SIG-M5 (cell line): ENCODE data around the gene DNTTIP2.
"Not testable (repeated sequence)": the region's sequence is repeated elsewhere in the genome, so short reads cannot be mapped to it uniquely, and the experiment has no call there.

Source experiments
- DNase-seq: peaks from one replicate; lab custom pipeline; 2025; lab: John Stamatoyannopoulos, UW

The DNTTIP2 gene

DNA sequence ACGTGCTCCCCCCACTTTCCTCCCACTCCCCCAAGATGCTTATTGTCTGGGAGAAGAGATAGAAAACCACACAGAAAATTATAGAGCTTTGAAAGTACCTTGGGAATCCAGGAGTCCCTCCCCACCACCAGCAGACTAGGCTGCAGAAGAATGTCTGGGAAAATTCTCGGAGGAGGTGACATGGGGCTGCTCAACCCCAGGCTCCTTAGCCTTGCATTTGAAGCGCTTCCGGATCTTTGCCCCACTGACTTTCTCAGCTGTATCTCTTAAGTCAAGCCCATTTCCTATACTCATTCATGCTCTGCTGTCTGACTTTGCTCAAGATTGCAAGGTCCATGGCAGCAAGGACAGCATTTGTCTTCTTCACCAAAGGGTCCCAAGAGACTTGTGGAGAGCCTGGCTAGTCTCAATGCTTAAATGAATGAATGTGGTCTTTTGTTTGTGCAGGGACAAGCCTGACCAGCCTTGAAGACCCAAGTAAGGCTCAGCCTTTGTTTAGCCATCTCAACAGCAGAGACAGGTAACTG, 38.0 kb downstream of the DNTTIP2 start:
- DNase-seq: no peak

DNA sequence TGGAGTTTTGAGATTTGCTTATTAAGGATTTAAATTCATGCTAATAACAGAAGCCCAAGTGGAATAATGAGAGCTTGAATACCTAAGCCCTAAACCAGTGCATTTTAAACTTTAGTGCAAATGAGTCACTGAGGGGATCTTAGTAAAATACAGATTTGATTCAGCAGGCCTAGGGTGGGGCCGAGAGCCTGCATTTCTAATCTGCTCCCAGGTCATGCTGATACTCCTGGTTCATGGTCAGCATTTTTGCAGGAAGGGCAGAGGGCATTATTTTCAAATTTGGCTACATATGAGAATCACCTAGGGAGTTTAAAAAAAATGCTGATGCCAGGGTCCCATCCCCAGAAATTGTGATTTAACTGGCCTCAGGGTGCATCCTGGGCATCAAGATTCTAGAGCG, 39.3 kb downstream of the DNTTIP2 start:
- DNase-seq: no peak

DNA sequence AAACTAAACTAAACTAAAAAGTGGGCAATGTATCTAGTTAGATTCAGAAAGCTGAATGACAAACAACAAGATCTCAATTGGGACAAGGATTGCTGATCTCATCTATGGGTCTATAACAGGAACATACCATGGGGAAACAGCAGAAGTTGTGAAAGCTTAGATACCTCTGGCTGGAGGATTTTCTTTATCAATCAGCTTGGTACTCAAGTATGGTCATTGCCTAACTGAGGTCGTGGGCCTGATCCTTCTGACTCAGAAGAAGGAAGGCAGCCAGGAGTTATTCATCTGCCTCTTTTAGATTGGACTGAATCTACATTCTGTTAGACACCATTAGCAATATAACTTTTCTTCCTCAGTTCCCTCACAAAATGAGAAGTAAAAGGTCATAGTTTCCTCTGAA, 39.7 kb downstream of the DNTTIP2 start:
- no peak for DNase-seq

DNA sequence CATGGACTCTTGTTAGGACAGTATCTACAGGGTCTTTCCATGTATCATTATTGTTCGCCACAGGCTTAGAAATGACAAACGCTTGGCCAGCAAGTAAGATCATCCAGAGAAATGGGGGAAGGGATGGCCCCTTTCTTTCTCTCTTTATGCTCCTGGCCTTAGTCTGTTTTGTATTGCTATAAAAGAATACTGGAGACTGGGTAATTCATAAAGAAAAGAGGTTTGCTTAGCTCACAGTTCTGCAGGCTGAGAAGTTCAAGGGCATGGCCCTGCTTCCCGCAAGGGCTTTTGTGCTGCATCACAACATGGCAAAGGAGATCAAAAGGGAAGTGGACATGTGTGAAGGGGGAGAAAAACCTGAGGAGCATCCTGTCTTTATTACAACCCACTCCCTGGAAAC, 41.0 kb downstream of the DNTTIP2 start:
- no peak for DNase-seq

DNA sequence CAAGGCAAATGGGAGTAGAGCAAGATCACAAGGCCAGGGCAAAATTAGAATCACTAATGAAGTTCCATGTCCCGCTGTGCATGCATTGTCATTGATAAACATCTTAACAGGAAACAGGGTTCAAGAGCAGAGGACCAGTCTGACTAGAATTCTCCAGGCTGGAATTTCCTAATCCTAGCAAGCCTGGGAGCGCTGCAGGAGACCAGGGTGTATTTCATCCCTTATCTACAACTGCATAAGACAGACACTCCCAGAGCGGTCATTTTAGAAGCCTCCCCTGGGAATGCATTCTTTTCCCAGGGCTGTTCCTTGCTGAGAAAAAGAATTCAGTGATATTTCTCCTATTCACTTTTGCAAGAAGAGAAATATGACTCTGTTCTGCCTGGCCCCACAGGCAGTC, 45.7 kb downstream of the DNTTIP2 start:
- not testable (repeated sequence) for DNase-seq

DNA sequence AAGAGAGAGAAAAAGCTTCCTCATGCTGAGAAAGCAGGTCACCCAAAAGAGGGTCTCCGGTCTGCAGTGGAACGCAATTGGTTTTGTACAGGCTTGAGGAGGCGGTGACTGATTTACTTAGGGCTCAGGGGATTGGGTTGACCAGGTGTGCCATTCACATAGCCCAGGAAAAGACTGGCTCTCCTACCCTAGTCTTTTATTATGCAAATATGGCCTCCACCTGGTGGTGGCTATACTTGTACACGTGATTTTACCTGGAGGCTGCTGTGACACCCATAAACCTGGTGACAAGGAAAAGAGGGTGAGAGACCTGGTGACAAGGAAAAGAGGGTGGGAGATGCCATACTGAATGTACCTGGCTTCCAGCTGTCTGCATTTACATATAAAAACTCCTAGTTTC, 49.9 kb downstream of the DNTTIP2 start:
- DNase-seq: no peak

DNA sequence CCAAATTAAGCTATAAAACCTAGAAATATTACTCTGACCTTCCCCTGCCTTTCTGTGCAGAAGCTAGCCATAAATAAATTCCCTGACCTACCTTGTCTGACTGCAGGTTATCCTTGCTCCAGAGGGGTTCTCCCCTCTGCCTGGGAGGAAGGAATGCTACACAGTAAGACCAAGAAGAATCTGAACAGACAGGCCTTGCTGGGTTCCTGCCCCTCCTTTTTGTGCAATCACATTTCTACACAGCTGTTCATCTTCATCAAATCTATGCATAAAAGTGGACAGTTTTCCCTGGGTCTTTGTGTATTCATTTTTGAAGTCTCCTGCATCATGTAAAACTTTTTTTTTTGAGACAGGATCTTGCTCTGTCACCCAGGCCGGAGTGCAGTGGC, 50.6 kb downstream of the DNTTIP2 start:
- no peak for DNase-seq

DNA sequence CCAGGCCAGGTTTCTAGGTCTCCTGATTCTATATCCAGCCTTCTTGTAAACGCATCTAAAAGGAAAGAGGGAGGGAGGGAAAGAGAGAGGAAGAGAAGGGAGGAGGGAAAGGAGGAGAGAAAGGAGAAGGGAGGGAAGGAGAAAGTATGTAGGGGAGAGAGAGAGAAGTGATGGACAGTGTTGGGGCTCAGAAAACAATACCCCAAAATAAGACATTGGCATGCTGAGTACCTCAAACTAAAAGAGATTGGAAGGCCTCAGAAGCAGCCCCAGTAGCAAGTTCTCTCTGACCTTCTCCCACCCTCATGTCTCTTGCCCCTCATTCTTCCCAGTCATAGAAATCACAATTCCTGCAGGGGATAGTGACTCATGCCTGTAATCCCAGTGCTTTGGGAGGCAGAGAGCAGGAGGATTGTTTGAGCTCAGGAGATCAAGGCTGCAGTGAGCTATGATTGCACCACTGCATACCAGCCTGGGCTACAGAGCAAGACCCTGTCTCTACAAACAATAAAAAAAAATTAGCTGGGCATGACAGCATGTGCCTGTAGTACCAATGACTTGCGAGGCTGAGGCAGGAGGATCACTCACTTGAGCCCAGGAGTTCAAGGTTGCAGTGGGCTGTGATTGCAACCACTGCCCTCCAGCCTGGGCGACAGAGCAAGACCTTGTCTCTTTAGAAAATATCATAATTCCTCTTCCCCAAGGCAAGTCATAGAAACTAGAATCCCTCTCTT, 51.2 kb downstream of the DNTTIP2 start:
- DNase-seq: no peak

DNA sequence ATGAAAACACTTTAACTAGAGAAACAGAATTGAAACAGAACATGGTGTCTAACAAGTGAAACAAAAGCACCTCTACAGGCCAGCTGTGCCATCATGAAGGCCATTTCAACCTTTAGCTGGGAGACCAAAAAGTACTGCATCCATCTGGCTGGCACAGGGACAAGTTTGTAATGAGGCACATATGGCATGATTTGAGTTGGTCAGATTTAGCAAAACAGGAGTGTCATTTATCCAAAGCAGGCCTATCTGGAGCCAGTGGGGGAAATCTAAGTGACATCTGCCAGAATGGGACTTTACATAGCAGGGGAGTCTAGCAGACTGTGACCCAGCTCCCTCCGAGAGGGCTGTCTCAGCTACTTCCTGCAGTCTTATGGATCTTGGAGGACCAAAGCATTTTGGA, 51.9 kb downstream of the DNTTIP2 start:
- DNase-seq: no peak

DNA sequence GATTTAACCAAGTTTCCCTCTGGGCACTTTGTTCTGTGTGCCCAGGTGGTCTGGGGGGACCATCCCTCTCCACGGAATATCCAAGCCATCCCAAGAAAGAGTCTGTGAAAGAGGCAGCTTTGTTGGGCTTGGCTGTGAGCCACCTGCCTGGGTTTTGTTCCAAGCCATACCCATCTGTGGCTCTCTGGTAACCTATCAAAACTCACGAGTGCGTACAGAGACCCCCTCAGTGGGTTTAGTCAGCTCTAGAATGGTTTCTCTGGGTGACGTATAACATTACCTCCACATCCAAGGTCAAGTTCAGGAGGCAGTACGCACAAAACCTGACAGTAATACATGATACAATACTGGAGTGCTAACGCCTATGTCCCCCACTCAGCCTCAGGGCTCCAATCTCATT, 54.2 kb downstream of the DNTTIP2 start:
- DNase-seq: no peak

DNA sequence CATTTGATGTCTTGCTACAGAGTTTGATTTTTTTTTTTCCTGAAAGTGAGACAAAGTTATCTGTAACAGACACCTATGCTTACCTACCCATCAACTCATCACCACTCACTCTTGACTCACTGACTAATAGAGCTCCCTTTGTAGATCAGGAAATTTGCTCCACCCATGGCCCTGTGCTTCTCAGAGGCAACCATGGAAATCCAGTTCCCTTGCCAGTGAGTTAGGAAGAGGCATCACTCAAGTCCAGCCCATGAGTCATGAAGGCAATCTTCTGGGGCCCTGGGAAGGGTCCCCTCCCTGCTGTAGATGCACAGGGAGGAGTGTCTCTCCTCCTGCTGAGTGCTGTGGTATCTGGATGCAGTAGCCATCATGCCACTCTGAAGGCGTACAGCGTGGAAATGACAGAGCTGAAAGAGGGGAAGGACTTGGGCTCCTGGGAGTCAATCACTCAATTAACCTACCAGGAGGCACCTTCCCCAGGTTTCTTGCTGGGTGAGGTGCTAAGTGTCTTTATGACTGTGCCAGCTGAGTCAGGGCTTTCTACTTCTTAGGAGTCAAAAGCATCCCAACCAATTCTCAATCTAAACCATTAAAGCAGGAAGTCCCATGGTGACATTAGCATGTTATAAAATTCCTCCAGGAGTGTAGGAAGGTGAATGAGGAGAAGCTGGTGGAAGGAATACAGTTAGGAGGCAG, 56.1 kb downstream of the DNTTIP2 start:
- DNase-seq: no peak

DNA sequence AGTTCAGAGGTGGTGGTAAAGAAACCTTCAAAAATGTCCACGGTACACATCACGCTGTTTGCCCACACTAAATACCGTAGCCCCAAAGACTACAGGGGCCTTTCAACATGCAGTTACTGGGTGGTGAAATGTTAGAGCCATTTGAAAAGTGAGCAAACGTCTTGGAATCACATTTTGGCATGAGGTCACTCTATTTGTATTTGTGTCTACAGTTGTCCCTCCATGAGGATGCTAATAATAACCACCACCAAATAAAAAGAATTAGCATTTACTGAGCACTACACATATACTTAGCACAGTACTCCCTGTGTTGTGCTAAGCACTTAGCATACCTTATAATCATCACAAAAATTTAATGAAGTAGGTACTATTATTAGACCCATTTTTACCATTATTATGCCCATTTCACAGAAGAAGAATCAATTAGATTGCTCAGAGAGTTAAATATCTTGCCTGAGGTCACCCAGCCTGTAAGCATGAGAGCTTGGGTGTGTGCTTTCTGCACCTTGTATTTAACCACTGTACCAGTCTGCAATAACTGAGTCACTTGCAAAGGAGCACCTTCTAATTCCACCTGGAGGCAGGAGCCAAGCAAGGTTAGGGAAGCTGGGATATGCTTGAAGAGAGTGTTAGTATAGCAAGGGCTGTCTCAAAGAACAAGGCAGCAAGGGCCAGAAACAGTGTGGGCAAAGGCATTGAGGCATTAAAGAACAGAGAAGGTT, 57.4 kb downstream of the DNTTIP2 start:
- DNase-seq: no peak

DNA sequence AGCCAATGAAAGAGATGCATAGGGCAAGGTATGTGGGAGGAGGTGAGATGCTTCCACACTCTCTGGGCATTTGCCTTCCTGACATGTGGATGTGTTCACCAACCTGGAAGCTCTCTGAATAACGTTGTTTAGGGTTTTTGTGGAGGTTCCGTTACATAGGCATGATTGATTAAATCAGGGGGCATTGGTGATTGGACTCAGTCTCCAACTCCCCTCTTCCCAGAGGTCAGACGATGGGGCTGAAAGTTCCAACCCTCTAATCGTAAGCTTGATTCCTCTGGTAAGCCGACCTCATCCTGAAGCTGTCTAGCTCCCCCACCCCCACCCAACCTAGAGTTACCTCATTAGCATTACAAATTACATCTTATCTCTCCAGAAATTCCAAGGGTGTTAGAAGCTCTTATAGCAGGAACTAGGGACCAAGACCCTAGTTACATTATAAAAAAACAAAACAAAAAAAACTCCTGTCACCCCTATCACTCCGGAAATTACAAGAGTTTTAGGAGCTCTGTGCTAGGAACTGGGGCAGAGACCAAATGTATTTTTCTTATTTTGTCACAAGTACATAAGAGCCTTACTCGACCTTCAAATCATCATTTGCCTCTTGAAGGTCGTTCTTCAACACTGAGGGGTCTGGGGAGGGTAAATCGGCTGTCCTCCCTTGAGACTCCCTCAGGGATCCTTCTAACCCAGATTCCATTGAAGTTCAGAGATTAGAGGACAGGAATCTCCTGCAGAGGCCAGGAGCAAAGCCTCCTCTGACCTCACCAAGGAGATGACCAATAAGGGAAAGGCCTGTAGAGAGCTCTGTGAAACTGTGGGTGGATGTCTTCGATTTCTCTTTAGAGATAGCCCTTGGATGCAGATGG, 58.2 kb downstream of the DNTTIP2 start:
- DNase-seq: no peak

DNA sequence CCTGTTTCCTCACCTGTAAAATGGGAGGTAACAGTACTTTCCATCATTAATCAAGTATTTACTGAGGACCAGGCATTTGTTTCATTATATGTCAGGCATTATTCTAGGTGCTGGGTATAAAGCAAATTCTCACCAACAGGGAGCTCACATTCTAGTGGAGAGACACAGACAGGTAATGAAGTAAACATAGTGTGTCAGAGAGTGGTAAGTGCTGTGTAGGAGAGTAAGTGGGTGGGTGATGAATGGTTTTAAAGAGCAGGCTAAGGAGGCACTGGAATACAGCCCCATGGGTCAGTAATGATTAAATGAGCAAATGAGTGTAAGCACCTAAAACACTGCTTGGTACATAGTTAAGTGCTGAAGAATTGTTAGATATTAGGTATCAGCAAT, 60.4 kb downstream of the DNTTIP2 start:
- no peak for DNase-seq

DNA sequence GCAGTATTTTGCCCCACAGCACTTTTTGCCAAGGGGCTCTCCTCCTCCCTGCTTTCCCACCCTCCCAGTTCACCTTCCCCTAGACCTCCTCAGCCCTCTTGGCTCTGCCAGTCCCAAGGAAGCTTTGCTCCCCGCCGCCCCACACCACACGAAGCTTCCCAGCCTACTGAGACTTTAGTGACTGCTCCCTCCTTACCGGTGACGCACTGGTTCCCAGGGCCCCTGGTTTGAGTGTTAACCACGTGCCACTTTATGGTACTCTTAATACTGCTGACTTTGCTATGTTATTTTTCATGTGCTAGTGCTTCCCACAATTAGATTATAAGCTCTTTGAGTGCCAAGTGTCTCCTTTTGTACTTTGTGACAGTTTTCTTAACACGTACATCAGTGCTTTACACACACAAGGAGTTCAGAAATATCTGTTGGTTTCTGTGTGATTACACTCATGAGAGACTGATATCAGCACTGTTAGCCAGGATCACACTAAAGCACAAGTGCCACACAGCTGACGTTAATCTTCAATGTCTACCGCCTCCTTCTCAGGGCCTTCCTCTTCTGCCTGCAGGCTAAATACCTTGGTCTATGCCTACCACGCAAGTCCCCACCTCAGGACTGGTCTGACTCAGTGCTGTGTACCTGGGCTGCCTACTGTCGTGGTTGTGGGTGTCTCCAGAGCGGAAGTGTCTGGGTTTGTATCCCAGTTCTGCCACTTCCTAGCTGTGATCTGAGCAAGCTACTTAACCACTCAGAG, 61.0 kb downstream of the DNTTIP2 start:
- DNase-seq: no peak

DNA sequence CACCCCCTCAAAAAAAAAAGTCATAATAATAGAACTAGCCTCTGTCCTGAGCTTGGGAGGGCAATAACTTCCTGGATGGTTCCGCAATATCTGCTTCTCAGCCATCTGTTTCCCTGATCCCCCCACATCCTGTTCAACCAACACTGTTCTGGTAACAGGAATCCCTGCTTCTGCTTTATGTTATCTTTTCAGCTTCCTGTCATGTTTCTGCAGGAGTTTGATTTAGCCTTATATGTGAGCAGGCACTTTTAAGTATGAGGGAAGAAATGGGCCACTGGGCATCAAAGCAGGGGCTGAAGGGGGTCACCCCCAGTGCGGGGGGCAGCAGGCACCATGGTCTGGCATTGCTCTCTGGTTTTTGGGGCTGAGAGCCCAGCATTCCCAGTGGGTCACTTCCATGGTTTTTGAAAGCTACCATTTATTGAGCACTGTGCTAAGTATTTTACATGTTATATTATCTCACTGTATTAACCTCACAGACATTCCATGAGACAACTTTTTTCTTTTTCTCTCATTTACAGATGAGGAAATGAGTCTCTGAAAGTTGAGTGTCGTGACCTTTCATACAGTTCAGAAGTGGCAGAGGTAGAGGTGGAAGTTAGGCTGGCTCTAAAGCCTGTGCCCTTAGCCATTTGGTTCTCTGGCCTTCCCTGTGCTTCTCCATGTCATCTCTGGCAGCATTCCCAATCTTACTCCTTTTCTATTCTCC, 61.9 kb downstream of the DNTTIP2 start:
- DNase-seq: peak; percentile 52
